ENCODE measurements around the gene OTUD5. TPM values are rescaled to one million over a fixed set of nuclear protein-coding genes. Genes with fewer than 3 reads are reported as not detected.
A peak's percentile ranks its signal among the peaks of the same experiment; 100 is the strongest.

The OTUD5 gene
- total RNA-seq, 1 donor from 2014 or later: 38.6 TPM

DNA sequence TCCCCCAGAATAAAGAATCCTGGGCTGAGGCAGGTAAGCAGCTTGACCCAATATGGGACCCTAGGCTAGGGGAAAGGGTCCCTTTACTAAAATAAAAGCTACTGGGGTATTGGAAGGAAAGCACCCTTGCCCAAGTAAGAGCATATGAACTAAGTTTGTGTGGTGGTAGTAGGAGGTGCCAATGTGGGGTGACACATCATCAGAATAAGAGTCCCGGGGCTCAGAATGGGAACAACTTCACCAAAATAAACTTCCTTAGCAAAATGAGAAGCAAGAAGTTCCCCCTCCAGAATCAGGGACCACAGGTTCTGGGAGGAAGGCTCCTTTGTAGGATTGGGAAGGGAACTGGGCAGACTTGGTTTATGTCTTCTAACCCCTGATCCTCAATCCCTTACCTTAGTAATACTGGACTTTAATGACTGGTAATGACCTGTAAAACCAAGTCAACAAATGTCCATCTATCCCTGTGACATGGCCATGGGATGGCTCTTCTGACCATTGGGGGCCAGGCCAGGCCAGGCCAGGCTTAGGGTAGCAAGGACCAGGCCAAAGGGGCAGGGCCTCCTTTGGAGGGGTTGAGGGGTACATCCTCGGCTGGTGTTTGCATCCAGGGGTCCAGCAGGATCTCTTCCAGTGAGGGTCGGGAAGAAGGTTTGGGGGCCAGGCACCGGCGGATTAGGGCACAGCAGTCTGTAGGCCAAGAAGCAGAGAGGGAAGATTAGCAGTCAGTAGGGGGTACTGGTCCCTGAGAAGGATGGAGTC lies 43.6 kb downstream of the OTUD5 start:
- no peak for DNase-seq (ENCODE audit: low read depth, low spot score)
- Mint-ChIP-seq H3K4me3 (peak overlapping the region; percentile 89), H3K9me3 (no peaks in the 10 kb centered on the region), H3K27ac (ENCODE audit: unreplicated experiment) (no peak overlapping the region), H3K36me3 (ENCODE audit: low read depth) (no peaks in the 10 kb centered on the region), H3K27me3 (ENCODE audit: low read depth) (no peaks in the 10 kb centered on the region), H3K4me1 (peaks cover 36% of the 10 kb centered on the region)
- TF ChIP-seq CTCF (conservative IDR thresholded peaks at IDR 0.05): no peak

- peak within 1 kb of the TSS; percentile 96 for H3K27ac Mint-ChIP-seq (ENCODE audit: unreplicated experiment)
- no peaks in the 10 kb centered on the region for H3K9me3 Mint-ChIP-seq
- peaks cover 20% of the 10 kb centered on the region for H3K4me1 Mint-ChIP-seq
- peak within 1 kb of the TSS; percentile 89 for H3K4me3 Mint-ChIP-seq
- no peak for TF ChIP-seq CTCF (conservative IDR thresholded peaks at IDR 0.05)
- H3K36me3 Mint-ChIP-seq (ENCODE audit: low read depth): no peaks in the 10 kb centered on the region
- peak; percentile 48 for DNase-seq (ENCODE audit: low read depth, low spot score)
- no peaks in the 10 kb centered on the region for H3K27me3 Mint-ChIP-seq (ENCODE audit: low read depth)
Measured at GRCh38 chrX:48911412-48912182, 45.8 kb downstream of the OTUD5 start, which contains the start of gene SLC35A2. TSS of gene SLC35A2 (minus strand) at chrX:48911646. CDS start at chrX:48911636, 10 bp downstream.

GRCh38 chrX:48910926-48911411 lies 46.4 kb downstream of the OTUD5 start:
- Mint-ChIP-seq H3K27me3 (ENCODE audit: low read depth) (no peaks in the 10 kb centered on the region), H3K4me1 (peaks cover 20% of the 10 kb centered on the region), H3K4me3 (peak overlapping the region; percentile 89), H3K9me3 (no peaks in the 10 kb centered on the region), H3K27ac (ENCODE audit: unreplicated experiment) (peak overlapping the region; percentile 96), H3K36me3 (ENCODE audit: low read depth) (no peaks in the 10 kb centered on the region)
- no peak for TF ChIP-seq CTCF (conservative IDR thresholded peaks at IDR 0.05)
- DNase-seq (ENCODE audit: low read depth, low spot score): no peak

DNA sequence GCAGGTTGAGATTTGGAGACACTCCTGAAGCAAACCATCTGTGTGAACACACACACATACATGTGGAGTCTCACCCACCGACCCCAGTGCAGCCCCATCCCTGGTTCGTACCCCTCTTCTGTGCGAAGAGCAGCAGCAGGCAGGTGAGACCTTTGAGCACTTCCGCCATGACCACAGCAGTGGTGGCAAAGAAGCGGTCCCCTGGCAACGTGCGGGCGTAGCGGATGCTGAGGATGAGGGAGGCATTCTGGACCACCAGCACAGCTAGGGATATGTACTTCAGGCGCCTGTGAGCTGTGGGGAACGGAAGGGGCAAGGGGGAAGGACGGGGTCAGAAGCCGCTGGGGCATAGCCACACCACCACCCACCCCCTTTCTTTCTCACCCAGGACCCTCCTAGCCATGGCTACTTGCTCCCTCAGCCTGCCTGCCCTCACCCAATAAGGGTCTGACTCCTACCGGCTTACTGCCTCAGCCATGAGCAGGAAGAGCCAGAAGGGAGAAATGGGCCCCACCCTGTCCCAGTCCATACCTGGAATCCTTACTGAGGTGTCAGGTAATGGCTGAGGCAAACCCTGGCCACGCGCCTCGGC lies 47.6 kb downstream of the OTUD5 start:
- Mint-ChIP-seq H3K27ac (ENCODE audit: unreplicated experiment) (no peak overlapping the region), H3K9me3 (no peaks in the 10 kb centered on the region), H3K4me3 (peak overlapping the region; percentile 89), H3K36me3 (ENCODE audit: low read depth) (no peaks in the 10 kb centered on the region), H3K27me3 (ENCODE audit: low read depth) (no peaks in the 10 kb centered on the region), H3K4me1 (peaks cover 20% of the 10 kb centered on the region)
- no peak for DNase-seq (ENCODE audit: low read depth, low spot score)
- no peak for TF ChIP-seq CTCF (conservative IDR thresholded peaks at IDR 0.05)

DNA sequence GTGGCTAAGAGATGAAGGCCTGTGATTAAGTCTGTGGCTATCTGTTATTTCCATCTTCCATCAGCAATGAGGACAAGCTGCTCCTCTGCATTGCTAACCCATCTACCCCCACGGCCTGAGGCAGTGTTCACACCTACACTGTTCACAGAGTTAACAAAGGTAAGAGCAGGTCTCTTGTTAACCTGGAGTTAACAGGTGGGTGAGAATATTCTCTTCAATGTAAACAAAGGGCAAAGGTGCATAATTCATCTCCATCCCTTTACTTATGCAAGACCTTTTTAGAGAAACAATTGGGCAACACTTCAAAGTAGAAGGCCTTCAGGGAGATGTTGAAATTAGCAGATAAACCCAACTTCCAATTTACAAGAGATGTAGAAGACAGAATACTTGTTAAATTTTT lies 48.8 kb downstream of the OTUD5 start:
- no peaks in the 10 kb centered on the region for H3K9me3 Mint-ChIP-seq

More for the DNA sequence above, 48.8 kb downstream of the OTUD5 start:
- Mint-ChIP-seq H3K4me1 (peaks cover 20% of the 10 kb centered on the region), H3K4me3 (peak overlapping the region; percentile 54), H3K27ac (ENCODE audit: unreplicated experiment) (no peak overlapping the region), H3K27me3 (ENCODE audit: low read depth) (no peaks in the 10 kb centered on the region), H3K36me3 (ENCODE audit: low read depth) (peaks cover 6% of the 10 kb centered on the region)
- no peak for DNase-seq (ENCODE audit: low read depth, low spot score)
- TF ChIP-seq CTCF (conservative IDR thresholded peaks at IDR 0.05): no peak
